Measurements from ENCODE around the gene GCNA. TPM values are rescaled to one million over a fixed set of nuclear protein-coding genes. Genes with fewer than 3 reads are reported as not detected.

Gene GCNA
- total and polyA plus RNA-seq, 10 of the 15 experiments (the other 5 are each of a cell fraction or from before 2014, with no cell fraction given) = 0.37 to 1.6 (median 0.90) TPM

GRCh38 chrX:71634366-71634765 lies 56.1 kb downstream of the GCNA start:
- no peaks in the 10 kb centered on the region for H4K20me1 ChIP-seq (ENCODE audit: control insufficient read depth, insufficient read depth)
- intact Hi-C loops (cut with micrococcal nuclease; ENCODE audit: unreplicated experiment) = no loop called here
- no peak for TF ChIP-seq ZSCAN29 (IDR thresholded peaks at IDR 0.05)
- TF ChIP-seq CBX3 (IDR thresholded peaks at IDR 0.05; ENCODE audit: borderline replicate concordance, low read depth) = no peak
- TF ChIP-seq TBL1XR1 (IDR thresholded peaks at IDR 0.05; ENCODE audit: low read depth, low read length) = no peak
- TF ChIP-seq YY1 (IDR thresholded peaks at IDR 0.05; ENCODE audit: low read depth, low read length) = no peak
- TF ChIP-seq BHLHE40 (IDR thresholded peaks at IDR 0.05; ENCODE audit: borderline replicate concordance in 1 of 2, low read depth in 2 of 2, low read length in 1 of 2) = no peak
- TF ChIP-seq ZBTB33 (IDR thresholded peaks at IDR 0.05) = no peak
- TF ChIP-seq YBX1 (IDR thresholded peaks at IDR 0.05) = no peak
- no peak for TF ChIP-seq TCF3 (IDR thresholded peaks at IDR 0.05; ENCODE audit: borderline replicate concordance, insufficient read depth, low read depth, low read length)
- no peak for TF ChIP-seq E2F4 (IDR thresholded peaks at IDR 0.05; ENCODE audit: low read depth, low read length)
- no peak for TF ChIP-seq EED (IDR thresholded peaks at IDR 0.05; ENCODE audit: low read depth)
- no peak for TF ChIP-seq CHD2 (IDR thresholded peaks at IDR 0.05; ENCODE audit: borderline replicate concordance, low read depth, low read length)
- no peak for TF ChIP-seq RAD21 (IDR thresholded peaks at IDR 0.05; ENCODE audit: insufficient read depth, low read depth, low read length)
- no peak for TF ChIP-seq IKZF1 (conservative IDR thresholded peaks at IDR 0.05)
- no peak for TF ChIP-seq CEBPZ (IDR thresholded peaks at IDR 0.05; ENCODE audit: low read depth, low read length)
- TF ChIP-seq USF1 (IDR thresholded peaks at IDR 0.05; ENCODE audit: borderline replicate concordance, extremely low read length, insufficient read depth, low read depth, low read length) = no peak
- TF ChIP-seq IRF4 (IDR thresholded peaks at IDR 0.05; ENCODE audit: low read depth, low read length) = no peak
- TF ChIP-seq USF2 (IDR thresholded peaks at IDR 0.05; ENCODE audit: borderline replicate concordance, low read depth, low read length) = no peak

More at GRCh38 chrX:71634366-71634765, 56.1 kb downstream of the GCNA start:
- no peaks in the 10 kb centered on the region for H3K79me2 ChIP-seq (ENCODE audit: control insufficient read depth, insufficient read depth, low read length)
- ChIA-PET CTCF (interaction anchor here (1.0 to 1.7 kb wide), 2 partner anchors 9 to 16 kb away, joined by 3 to 5 read pairs; no protein-coding TSS in a partner anchor), RAD21 (ENCODE audit: unreplicated experiment) (interaction anchor here (2.1 to 4.8 kb wide), 2 partner anchors 13 to 16 kb away, joined by 7 to 24 read pairs; partner anchors contain the start of gene CXCR3), SMC1A (ENCODE audit: uncharacterized antibody, unreplicated experiment) (interaction anchor here (8.9 kb wide), 1 partner anchor 13 kb away, joined by 119 read pairs; the partner anchor contains the start of gene CXCR3), POLR2A (interaction anchor here (1.4 to 3.1 kb wide), 3 partner anchors 10 to 16 kb away, joined by 4 to 17 read pairs (median 10); partner anchors contain the start of gene CXCR3)
- no peak overlapping the region for H3K4me2 ChIP-seq (ENCODE audit: control insufficient read depth, insufficient read depth)
- BruUV-seq (replicated peaks) = no TSS peak
- 55% methylated on average over 6 of the region's 6 CpGs for WGBS (ENCODE audit: insufficient coverage, insufficient replicate concordance, low lambda C conversion rate, missing lambda C conversion rate)
- no peak overlapping the region for H3K27ac ChIP-seq (ENCODE audit: control insufficient read depth, insufficient read depth)
- H3K36me3 ChIP-seq (ENCODE audit: control insufficient read depth in 2 of 2, insufficient read depth in 2 of 2, low read length in 1 of 2) = no peaks in the 10 kb centered on the region
- no peak for ATAC-seq
- FAIRE-seq = no peak
- H2AFZ ChIP-seq (ENCODE audit: control insufficient read depth, low read depth, low read length) = no peak overlapping the region
- no peak overlapping the region for H3K9ac ChIP-seq (ENCODE audit: control insufficient read depth, insufficient read depth, low read length)
- in situ Hi-C loops (cut with MboI) = no loop called here
- H3K27me3 ChIP-seq (replicated peaks in 1 of 2; ENCODE audit: control insufficient read depth in 2 of 2, insufficient read depth in 2 of 2, low read length in 1 of 2) = no peaks in the 10 kb centered on the region
- no peak for DNase-seq (ENCODE audit: low read depth, low spot score)
- no peaks in the 10 kb centered on the region for H3K9me3 ChIP-seq (replicated peaks; ENCODE audit: control insufficient read depth, insufficient read depth, low read length)
- H3K4me1 ChIP-seq (ENCODE audit: control insufficient read depth, insufficient read depth, low read length) = peaks cover 27% of the 10 kb centered on the region
- no peak overlapping the region for H3K4me3 ChIP-seq
